NCI-H526 (cell line): ENCODE results near the gene OCA2.

Experiments used
- DNase-seq, 2 experiments: peaks; one replicate each; lab custom pipeline; 2025; lab: John Stamatoyannopoulos, UW

OCA2 gene

DNA sequence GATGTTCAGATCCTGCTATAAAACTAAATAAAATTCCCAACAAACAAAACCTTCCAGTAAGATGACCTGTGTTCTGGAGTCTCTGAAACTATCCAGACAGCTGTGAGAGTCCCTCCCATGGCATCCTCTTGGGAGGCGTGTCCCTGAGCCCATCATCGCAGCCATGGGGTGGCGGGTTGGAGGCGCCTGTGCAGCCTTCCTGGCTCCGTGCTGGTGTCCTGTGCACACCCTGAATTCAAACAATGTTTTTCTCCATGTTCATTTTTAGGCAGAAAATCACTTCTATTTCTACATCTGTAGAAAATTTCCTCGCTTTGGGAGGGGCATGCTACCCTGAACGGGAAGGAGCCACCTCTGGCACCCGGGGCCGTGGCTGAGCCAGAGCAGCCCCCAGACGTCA, 19.4 kb upstream of the OCA2 start:
- no peak for DNase-seq

DNA sequence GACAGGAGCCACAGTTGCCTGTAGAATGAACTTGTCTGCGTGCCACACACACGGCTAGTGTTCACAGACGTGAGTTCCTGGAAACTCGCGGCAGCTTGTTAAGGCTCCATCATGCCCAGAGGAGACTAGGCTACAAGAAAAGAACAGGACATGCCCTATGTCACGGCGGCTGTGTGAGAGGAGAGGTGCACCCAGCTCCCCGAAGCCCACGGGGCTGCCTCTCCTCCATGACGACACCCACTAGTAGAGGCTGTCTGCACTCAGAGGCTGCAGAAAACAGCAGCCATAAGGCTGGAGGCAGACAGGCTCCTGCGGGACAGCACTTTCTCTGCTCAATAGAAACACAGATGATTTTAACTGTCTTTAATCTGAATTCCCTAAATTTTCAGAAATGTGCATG, 19.0 kb upstream of the OCA2 start:
- DNase-seq, result no peak

DNA sequence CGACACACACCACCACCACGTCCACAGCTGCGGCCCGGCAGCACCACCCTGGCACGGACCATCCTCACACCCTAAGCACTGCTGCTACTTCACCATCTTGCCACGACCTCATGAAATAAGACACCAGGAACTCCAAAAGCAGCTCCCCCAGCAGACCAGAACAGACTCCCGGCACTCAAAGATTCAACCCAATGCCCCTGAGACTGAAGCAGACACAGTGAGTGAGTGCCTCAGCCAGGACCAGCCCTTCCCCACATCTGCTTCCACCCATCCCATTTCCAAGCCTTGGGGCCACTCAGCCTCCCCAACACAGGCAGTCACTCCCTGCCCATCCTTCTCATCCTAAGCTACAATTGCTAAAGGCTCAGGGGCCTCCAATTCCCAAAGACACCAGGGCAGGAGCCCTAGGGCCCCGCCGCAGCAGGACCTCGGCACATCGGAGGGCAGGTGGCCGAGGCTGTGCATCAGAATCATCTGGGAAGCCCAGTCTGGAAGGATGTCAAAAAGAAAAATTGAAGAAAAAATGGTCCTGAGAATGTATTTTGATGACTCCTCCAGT, 18.4 kb upstream of the OCA2 start:
- no peak for DNase-seq

DNA sequence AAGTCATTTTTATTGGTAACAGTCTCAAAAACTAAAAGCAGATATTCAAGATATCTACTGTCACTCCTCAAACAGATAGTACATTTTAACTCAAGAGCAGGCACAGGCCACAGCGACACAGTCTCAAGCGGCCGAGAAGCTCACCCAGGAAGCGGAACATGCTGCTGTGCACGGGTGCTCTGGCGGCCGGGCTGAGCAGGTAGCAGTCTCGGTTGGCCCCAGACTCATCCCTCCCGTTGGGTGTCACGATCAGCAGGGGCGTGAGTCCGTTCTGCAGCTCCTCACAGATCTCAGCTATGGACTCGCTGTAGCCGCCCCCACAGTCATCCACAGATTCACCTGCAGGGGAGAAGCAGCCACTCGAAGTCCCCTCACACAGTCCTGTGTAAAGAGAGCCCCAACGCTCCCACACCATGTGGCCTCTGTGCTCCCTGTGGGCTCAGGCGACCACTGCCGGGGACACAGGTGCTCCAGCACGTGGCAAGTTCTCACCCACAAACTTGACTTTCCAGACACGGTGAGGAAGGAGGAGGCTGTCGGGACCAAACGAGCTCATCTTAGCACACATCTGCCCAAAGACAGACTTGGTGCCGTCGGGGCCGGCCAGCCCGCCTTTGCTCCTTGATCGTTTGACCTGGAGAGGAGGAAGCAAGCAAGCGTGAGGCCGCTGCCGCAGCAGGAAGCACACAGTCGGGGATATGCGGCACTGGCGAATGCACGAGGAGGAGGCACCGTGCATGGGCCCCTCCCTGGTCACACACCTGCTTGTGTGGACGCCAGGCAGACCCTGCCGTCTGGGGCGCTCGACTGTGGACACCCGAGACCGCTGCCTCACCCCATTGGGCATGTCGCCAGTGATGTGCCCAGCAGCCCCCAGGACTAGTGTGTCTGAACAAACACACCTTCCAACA, 17.7 kb upstream of the OCA2 start:
- DNase-seq, result no peak

DNA sequence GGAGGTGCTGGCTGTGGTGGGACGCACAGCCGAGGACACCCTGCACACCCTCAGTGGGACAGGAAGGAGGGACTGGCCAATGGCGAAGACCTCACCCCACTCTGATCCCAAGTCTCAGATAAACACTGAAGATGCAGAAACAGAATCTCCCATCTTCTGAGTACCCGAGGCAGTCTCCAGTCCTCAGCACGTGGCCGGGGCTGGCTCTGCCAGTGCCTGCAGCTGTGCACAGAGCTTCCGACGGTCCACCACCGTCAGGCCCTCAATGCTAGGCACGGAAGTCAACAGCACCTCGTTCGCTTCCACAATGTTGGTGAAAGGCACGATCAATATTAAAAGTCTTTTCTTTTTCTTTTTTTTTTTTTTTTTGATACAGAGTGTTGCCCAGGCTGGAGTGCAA, 16.8 kb upstream of the OCA2 start:
- DNase-seq, result no peak

DNA sequence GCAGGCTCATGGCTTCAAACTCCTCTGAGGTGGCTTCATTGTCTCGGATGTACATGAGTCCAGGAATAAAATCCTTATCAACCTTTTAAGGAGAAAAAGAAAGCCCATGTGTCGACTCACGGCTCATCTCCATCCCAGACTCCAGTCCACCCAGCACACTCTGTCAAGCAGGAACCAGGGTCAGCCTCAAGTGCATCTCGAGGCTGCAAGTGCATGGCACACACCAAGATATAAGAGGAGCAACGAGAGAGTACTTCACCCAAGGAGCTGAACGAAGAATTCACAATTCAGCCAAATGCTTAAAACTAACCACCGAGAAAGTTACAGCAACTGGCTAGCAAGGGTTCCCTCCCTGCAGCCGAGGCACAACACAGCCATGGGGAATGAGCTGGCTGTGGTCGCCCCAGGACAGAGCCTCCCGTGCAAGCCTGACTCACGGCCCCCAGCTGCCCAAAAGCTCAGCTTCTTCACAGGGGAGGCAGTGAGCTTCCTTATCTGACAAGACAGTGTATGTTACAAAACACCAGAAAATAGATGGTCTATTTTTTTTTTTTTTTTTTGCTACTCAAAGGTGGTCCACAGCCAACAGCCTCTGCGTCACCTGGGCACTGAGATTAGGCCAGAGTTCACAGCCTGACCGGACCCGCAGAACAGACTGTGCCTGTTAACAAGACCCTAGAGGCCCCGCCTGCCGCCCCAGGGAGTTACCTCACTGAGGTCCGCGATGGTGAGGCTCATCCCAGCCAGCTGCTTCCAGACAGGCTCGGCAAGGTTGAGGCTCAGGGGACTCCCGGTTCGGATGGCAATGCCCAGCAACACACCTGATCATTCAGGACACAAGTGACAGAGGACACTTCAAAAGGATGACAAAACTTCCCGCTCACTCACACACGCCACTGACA, 15.9 kb upstream of the OCA2 start:
- no peak for DNase-seq

DNA sequence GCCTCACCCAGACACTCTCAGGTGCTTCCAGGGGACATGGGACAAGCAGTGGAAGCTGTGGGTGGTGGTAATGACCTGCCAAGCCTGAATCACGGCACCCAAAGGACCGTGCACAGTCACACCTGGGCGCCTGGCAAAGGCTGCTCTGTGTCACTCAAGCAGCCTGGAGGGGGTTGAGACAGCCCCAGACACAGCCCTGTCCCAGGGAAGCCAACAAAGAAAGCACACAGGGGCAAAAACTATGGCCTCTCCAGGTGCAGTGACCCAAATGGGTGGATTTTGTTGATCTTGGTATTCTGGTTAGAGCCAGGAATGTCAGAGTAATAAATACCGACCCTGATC, 15.0 kb upstream of the OCA2 start:
- DNase-seq, result no peak

DNA sequence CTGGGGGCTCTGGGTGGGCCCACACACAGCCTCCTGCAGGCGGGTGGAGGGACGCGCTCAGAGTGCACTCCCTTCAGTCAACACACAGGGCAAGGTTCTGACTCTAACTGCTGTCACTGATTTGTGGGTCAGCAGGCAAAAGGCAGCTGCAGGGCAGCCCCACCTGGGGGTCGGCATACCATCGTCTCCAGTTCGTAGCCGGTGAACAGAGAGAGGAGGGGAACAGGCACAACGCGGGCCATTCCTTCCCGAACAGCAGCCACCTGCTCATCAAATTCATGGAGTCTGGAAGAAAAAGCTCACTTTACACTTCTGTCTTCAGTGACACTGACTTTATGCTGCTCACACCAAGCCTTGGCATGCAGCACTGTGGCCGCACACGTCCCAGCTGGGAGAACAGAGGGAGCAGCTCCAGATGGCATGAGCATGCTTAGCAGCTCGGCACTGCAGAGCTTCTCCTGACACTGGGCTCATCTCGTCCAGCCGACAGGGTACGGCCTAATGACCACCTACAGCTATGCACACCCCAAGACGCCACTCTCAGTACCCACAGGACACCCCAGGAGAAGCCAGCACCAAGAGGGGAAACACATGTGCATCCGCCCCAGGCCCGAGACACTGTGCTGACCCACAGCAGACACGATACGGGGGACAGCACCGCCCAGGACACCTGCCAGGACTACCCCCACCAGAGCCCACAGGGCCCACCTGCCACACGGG, 14.4 kb upstream of the OCA2 start:
- DNase-seq, result no peak

DNA sequence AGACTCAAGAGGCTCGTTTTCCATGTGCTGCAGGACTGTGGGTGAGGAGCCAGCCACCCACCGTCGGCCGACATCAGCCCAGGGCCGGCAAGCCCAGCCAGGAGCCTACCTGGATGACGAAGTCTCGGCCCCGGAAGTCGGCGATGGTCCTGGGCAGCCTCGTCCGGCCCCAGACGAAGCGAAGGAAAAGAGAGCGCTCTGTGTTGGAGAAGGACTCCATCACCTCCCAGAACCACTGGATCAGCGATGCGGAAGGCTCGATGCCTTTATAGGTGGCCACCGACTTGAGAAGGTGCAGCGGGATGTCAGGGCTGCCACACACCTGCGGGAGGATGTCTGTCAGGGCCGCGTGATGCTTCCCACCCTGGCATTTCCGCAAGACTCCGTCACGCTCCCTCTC, 13.8 kb upstream of the OCA2 start:
- no peak for DNase-seq

DNA sequence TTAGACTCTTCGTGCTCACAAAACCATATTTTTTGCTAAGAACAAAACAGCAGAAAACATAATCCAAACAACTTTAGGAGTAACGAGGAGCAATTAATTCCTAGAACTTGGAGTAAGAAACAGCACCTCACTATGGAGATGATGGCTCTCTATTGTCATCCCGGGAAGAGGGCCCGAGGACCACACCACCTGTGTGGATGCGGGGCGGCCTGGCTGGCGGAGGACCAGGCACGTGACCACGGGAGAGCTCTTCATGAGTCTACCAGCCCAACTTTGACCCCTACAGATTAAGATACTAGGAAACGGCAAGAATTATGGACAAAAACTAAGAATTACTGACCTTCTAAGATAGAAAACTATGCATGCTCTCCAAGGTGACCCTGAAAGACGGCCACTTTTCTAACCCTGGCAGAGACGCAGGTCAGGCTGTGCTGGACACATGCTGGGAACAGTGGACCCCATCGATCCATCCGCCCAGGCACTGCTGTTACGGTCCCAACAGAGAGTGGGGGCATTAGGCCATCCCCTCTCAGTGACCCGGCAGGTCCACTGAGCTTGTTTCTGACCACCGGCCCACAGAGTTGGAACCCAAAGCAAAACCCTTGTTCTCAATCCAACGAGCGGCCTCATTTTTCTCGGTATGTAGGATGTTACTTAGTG, 13.1 kb upstream of the OCA2 start:
- DNase-seq, result no peak

DNA sequence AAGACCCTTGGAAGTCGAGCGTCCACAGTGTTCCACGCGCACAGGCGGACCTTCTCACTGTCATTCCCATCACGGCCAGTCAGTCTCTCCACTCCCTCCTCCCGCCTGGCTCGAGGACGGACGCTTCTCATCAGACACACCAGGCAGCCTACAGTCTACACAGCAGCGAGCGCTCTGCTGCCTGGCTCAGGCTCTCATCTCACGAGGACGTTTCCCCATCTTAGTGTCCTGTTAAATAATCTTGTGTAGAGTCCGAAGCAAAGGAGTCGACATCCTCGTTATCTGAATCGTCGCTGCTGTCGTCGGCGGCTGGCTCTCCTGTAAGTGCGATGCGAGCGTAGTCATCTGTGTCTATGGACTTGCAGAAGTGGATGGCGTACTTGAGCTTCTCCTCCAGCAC, 12.4 kb upstream of the OCA2 start:
- no peak for DNase-seq

DNA sequence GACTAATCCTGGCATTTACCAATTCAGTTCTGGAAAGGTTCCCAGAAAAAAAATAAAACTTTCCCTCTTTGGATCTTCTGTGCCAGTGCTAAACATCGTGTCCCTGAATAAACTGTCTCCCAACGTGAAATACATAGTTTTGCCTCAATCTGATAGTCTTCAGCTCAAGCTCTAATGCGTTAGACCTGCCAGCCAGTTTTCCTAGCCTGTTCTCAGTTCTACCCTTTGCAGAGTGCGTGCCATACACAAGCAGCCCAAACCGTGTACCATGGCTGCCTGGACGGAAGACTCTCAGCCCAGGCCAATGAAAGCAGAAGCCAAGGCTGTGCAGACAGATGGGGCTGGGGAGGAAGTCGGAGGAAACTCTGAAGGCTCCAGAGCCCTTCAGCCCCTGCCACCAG, 11.4 kb upstream of the OCA2 start:
- no peak for DNase-seq

DNA sequence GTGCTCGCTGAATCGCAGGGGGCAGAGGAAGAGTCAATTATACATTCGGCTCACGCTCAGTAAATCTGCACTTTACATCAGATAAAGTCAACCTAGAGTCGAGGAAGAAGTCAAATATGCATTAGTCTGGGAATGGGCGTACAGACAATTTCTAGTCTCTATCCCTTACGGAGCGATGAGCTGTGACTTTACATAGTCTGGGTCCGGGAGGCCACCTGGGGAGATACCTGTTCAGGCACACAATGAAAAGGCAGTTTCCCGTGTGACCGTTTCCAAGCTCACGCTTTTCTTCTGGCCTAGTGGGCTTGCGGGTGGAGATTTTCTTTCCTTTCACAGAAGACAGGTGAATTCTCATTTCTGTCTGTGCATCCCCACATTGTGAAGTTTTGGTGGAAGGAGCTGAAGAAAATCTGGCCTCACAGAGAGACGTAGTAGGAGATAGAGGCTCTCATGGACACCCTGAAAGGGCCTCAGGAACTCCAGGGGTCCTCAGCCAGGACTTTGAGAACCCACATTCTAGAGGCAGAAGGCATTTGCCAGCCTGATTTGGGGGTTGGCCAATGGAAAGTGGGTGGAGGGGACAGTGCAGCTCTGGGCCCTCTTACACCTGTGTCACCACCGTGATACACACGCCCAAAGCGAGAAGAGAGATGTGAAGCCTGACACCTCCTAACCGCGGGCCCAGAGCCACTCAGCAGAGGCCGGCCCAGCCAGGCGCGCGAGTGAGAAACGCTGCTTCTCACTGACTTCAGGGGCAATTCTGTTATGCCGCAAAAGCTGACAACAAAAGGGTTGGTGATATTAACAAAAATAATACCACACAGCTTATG, 10.7 kb upstream of the OCA2 start:
- no peak for DNase-seq

DNA sequence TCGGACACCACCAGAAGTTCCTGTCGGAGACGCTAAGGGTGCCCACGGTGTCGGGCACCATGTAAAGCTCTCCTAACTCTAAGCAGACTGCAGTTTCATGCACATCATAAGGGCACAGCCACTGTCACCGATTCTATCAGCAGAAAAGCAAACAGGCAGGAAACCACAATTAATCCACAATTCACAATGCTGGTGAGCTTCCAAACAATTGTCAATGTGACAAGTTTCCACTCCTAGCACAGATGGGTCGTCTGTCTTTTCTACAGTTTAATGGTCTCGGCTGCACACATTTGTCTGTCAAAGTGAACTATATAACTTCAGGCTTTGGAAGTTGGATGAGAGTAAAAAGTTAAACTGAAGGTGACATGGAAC, 8.8 kb upstream of the OCA2 start:
- no peak for DNase-seq

DNA sequence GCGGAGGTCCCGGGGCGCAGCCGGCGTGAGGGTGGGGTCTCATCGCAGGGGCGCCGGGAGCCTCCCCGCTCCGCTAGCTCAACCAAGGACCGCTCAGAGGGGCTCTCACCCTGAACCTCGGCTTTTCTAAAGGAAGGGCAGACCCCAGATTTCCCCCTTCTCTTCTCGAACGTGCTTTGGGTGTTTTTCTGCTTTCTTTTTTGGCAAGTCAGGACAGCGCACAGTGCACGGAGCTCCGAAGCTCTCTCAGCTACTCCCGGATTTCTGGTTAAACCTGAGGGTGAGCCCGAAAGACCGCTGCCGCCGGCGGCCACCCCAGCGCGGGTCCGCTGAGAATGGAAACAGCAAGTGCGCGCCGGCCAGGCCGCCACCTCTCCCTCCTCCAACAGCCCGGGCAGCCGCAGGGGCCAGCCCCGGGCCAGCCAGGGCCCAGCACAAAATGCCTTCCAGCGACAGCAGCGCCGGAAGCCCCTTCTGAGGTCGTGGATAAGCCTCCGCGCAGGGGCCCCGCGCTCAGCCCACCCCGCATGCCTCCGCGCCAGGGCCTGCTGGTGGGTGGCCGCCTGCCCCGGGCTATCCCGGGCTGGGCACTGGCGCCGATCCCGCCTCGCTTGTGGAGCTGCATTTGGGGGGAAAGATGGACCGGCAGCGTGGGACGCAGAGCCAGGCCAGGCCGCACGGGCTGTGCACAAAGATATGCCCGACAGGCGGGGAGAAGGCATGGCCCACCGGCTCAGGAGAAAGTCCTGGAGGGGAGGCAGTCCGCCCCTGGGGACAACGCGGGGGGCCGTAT, 8.2 kb upstream of the OCA2 start:
- no peak for DNase-seq

DNA sequence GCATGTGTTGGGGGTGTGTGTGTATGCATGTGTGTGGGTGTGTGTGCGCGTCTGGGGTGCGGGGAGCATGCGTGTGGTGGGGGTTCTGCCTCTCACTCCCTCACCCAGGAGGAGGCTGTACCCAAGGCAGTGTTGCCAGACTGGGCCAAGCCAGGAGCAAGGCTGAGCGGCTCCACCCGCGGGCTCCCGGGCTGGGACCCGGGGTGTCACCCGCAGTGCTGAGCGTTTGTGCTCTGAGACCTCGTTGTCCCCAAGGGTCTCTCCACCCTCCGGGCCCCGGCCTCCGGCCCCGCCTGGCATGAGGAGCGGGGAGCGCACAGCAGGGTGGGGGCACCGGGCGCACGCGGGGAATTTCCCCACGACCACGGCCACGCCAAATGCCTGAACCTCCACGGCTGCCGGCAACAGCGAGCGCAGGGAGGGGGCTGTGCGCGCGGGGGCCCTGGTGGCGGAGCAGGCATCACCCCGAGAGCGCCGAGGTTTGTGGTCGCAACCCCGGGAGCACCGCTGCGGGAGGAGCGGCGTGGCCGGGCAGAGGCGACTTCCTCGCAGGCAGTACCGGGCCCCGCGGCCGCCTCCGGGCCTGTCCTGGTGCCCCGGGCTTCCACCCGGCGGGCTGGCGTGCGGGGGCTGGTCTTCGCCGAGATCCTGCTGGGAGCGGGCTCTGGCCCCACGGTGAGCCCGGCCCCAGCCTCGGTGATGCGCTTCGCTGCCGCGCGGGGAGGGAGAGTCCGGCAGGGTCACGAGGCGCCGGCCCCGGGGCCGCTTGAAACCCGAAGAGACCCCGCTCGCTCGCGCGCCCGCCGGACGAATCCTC, 7.4 kb upstream of the OCA2 start:
- peak in 1 of 2 experiments; percentile 42 for DNase-seq

DNA sequence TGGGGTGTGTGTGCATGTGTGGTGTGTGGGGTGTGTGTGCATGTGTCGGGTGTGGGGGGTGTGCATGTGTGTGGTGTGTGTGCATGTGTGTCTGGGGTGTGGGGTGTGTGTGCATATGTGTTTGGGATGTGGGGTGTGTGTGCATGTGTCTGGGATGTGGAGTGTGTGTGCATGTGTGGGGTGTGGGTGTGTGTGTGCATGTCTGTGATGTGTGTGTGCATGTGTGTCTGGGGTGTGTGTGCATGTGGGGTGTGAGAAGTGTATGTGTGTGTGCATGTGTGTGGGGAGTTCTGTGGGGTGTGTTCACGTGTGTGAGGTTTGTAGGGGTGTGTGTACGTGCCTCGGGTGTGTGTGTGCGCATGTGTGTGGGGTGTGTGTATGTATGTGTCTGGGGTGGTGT, 6.7 kb upstream of the OCA2 start:
- no peak for DNase-seq

DNA sequence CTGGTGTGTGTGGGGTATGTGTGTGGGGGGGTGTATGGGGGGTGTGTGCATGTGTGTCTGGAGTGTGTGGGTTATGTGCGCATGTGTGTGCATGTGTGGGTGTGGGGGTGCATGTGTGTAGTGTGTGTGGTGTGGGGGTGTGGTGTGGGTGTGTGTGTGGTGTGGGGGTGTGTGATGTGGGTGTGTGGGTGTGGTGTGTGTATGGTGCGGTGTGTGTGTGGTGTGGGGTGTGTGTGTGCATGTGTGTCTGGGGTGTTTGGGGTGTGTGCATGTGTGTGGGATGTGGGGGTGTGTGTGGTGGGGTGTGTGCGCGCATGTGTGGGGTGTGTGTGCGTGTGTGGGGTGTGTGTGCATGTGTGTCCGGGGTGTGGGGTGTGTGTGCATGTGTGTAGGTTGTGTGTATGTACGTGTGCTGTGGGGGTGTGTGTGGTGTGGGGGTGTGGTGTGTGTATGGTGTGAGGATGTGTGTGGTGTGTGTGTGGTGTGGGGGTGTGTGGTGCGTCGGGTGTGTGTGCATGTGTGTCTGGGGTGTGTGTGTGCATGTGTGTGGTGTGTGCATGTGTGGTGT, 6.2 kb upstream of the OCA2 start:
- DNase-seq, result no peak

DNA sequence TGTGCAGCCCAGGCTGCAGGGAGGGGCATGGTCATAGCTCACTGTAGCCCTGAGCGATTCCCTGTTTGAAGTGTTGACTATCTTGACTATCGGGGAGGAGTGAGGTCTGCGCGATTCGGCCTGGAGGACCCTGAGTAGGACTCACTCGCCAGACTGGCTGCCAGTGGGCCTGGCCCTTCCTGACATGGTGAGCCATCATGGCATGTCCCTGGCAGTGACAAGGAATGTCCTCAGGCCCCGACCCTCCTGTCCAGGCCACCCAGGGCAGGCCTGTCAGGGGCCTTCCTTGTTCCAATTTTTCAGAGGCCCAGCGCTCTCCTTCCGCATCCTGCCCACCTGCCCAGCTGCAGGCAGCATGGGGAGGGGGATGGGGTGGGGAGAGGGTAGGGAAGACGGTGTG, 5.2 kb upstream of the OCA2 start:
- no peak for DNase-seq
